Activated CD8-positive, alpha-beta memory T cell treated with anti-CD3 and anti-CD28 coated beads, Interleukin-2, amount 50 U/mL, for 24 hours (primary cell): ENCODE data around the gene RHOF.
A peak's percentile ranks its signal among the peaks of the same experiment; 100 is the strongest.

Experiments used
- DNase-seq: peaks from one replicate; pipeline ENCODE4 v3.0.0-alpha.2; 2020; ENCODE audit errors: extremely low read depth

Gene RHOF

GRCh38 chr12:121804417-121805111 lies 11.1 kb upstream of the RHOF start:
- DNase-seq, result no peak

GRCh38 chr12:121803861-121804416 lies 10.5 kb upstream of the RHOF start, which contains the start of gene SETD1B:
Gene SETD1B (plus strand): TSS chr12:121804009. CDS start chr12:121804738, 729 bp downstream.
- no peak for DNase-seq

GRCh38 chr12:121802843-121803698 lies 9.6 kb upstream of the RHOF start:
- DNase-seq, result peak; percentile 72

- no peak for DNase-seq
These were observed 9.0 kb upstream of the RHOF start for GRCh38 chr12:121802485-121802842.

GRCh38 chr12:121801595-121802484 lies 8.4 kb upstream of the RHOF start:
- DNase-seq, result no peak

GRCh38 chr12:121800694-121801594 lies 7.5 kb upstream of the RHOF start:
- no peak for DNase-seq

- DNase-seq, result no peak
These were observed 6.6 kb upstream of the RHOF start for GRCh38 chr12:121799842-121800693.

- DNase-seq, result no peak
These were observed 5.8 kb upstream of the RHOF start for GRCh38 chr12:121799156-121799841.

GRCh38 chr12:121798787-121799155 lies 5.3 kb upstream of the RHOF start:
- no peak for DNase-seq

GRCh38 chr12:121797937-121798786 lies 4.7 kb upstream of the RHOF start:
- no peak for DNase-seq

GRCh38 chr12:121796855-121797751 lies 3.6 kb upstream of the RHOF start:
- DNase-seq, result no peak

GRCh38 chr12:121795034-121795968 lies 1.8 kb upstream of the RHOF start:
- DNase-seq, result no peak

GRCh38 chr12:121794534-121795033 lies 1.1 kb upstream of the RHOF start:
- DNase-seq, result no peak

GRCh38 chr12:121793838-121794533 lies 498 bp upstream of the RHOF start:
- DNase-seq, result peak; percentile 85
